ENCODE results near the gene MSH2.
"Not testable (repeated sequence)": the region's sequence is repeated elsewhere in the genome, so short reads cannot be mapped to it uniquely, and the experiment has no call there.

The MSH2 gene

DNA sequence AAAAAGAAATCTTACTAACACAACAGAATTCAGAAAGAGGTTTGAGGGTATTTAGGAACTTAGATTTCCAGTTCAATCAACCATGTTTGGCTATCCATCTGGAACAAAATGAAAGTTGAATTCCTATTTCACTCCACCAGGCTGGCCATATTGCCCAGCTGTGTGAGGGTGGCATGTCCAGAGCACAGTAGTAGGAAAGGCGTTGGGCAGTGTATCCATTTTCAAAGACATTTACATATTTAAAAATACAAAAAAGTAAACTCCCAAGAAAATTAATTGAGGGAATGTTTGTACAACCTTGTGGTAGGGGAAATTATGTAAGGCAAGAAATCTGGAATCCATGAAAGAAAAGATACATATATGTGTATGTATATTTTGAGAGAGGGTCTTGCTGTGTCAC, 21.5 kb upstream of the MSH2 start:
- Histone ChIP-seq H3K9ac (ENCODE audit: low read length) (no peak overlapping the region), H3K9me3 (ENCODE audit: control insufficient read depth, low read length) (no peaks in the 10 kb centered on the region), H3K27me3 (ENCODE audit: control insufficient read depth, insufficient read depth, low read length) (no peaks in the 10 kb centered on the region), H3K4me1 (ENCODE audit: control insufficient read depth, insufficient read depth, low read length) (no peaks in the 10 kb centered on the region), H3K4me3 (ENCODE audit: low read length) (no peak overlapping the region), H3K36me3 (ENCODE audit: control insufficient read depth, insufficient read depth, low read length) (no peaks in the 10 kb centered on the region)

DNA sequence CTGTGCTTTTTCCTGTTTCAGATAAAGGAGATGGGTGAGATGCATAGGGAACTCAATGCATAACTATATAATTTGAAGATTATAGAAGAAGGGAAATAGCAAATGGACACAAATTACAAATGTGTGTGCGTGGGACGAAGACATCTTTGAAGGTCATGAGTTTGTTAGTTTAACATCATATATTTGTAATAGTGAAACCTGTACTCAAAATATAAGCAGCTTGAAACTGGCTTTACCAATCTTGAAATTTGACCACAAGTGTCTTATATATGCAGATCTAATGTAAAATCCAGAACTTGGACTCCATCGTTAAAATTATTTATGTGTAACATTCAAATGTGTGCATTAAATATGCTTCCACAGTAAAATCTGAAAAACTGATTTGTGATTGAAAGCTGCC, 16.4 kb upstream of the MSH2 start:
- no peaks in the 10 kb centered on the region for H3K4me1 ChIP-seq (ENCODE audit: control insufficient read depth, insufficient read depth, low read length)
- no peak overlapping the region for H3K4me3 ChIP-seq (ENCODE audit: low read length)
- no peaks in the 10 kb centered on the region for H3K9me3 ChIP-seq (ENCODE audit: control insufficient read depth, low read length)
- no peaks in the 10 kb centered on the region for H3K36me3 ChIP-seq (ENCODE audit: control insufficient read depth, insufficient read depth, low read length)
- H3K9ac ChIP-seq (ENCODE audit: low read length) = no peak overlapping the region
- no peaks in the 10 kb centered on the region for H3K27me3 ChIP-seq (ENCODE audit: control insufficient read depth, insufficient read depth, low read length)

DNA sequence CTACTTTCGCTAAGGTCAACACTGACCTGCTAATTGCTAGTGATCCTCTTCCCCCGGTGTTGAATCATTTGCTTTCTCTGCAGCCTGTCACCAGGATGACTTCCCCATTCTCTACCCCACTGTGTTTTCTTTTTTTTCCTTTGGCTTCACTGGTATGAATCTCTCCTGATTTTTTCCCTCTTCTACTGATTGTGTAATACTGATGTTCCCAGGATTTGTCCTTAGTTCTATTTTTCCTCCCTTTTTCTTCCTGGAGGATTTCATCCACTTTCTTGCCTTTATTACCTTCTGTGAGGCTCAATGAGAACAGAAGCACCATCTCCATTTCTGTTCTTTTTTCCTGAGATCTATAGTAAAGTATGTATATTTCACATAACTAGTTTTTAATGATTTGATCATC, 14.1 kb upstream of the MSH2 start:
- H3K4me3 ChIP-seq (ENCODE audit: low read length) = no peak overlapping the region
- H3K9me3 ChIP-seq (ENCODE audit: control insufficient read depth, low read length) = no peaks in the 10 kb centered on the region
- H3K9ac ChIP-seq (ENCODE audit: low read length) = no peak overlapping the region
- no peaks in the 10 kb centered on the region for H3K27me3 ChIP-seq (ENCODE audit: control insufficient read depth, insufficient read depth, low read length)
- H3K36me3 ChIP-seq (ENCODE audit: control insufficient read depth, insufficient read depth, low read length) = no peaks in the 10 kb centered on the region
- H3K4me1 ChIP-seq (ENCODE audit: control insufficient read depth, insufficient read depth, low read length) = no peaks in the 10 kb centered on the region

DNA sequence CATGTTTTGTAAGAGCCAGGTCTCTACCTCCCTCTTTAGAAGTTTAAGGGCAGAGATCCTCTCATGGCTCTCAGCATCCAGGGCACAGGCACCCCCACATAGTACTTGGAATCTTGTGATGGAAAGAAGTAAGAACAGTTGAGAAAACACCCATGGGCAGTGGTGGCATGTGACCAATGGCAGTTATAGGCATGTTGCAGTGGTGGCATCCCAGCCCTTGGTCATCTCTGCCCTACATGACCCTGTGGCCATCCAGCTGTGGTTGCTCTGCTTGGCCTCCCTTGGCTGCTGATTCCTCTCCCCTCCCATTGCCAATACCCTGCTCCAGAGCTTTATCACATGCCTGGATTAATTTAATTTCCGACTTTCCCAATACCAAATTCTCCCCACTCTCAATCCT, 13.3 kb upstream of the MSH2 start:
- Histone ChIP-seq H3K4me1 (ENCODE audit: control insufficient read depth, insufficient read depth, low read length) (no peaks in the 10 kb centered on the region), H3K9ac (ENCODE audit: low read length) (no peak overlapping the region), H3K36me3 (ENCODE audit: control insufficient read depth, insufficient read depth, low read length) (no peaks in the 10 kb centered on the region), H3K27me3 (ENCODE audit: control insufficient read depth, insufficient read depth, low read length) (no peaks in the 10 kb centered on the region), H3K9me3 (ENCODE audit: control insufficient read depth, low read length) (no peaks in the 10 kb centered on the region), H3K4me3 (ENCODE audit: low read length) (no peak overlapping the region)

DNA sequence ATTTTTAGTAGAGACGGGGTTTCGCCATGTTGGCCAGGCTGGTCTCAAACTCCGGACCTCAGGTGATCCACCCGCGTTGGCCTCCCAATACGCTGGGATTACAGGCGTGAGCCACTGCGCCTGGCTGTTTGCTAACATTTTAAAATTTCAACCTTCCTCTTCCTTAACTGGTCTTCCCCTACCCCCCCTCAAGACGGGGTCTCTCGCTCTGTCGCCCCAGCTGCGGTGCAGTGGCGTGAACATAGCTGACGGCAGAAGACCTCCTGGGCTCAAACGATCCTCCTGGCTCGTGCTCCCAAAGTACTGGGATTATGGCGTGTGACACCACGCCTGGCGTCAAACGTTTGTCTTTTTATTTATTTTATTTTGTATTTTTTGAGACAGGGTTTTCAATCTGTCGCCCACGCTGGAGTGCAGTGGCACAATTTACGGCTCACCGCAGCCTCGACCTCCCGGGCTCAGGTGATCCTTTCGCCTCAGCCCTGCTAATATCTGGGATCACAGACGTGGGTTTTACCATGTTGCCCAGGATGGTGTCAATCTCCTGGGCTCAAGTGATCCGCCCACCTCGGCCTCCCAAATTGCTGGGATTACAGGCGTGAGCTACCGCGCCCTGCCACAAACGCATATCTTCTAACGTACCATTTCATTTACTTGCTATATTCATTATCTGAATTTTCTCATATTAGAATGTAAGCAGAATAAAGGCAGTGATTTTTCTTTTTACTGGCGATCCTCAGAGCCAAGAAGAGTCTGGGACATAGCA, 984 bp upstream of the MSH2 start:
- H3K4me1 ChIP-seq (ENCODE audit: control insufficient read depth, insufficient read depth, low read length) = peaks cover 8% of the 10 kb centered on the region
- no peaks in the 10 kb centered on the region for H3K36me3 ChIP-seq (ENCODE audit: control insufficient read depth, insufficient read depth, low read length)
- H3K9ac ChIP-seq (ENCODE audit: low read length) = peak overlapping the region; percentile 68
- H3K27me3 ChIP-seq (ENCODE audit: control insufficient read depth, insufficient read depth, low read length) = no peaks in the 10 kb centered on the region
- peak overlapping the region; percentile 57 for H3K4me3 ChIP-seq (ENCODE audit: low read length)
- no peaks in the 10 kb centered on the region for H3K9me3 ChIP-seq (ENCODE audit: control insufficient read depth, low read length)

DNA sequence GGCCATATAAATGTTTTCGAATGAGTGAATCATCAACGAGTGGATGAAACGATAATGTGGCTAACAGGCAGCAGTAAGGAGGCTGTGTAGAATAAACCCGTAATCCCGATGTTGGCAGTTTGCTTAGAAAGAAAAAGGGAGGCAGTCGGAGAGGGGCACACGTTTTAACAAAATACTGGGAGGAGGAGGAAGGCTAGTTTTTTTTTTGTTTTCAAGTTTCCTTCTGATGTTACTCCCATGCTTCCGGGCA, 476 bp upstream of the MSH2 start:
- Histone ChIP-seq H3K27me3 (ENCODE audit: control insufficient read depth, insufficient read depth, low read length) (no peaks in the 10 kb centered on the region), H3K36me3 (ENCODE audit: control insufficient read depth, insufficient read depth, low read length) (no peaks in the 10 kb centered on the region), H3K9me3 (ENCODE audit: control insufficient read depth, low read length) (no peaks in the 10 kb centered on the region), H3K4me3 (ENCODE audit: low read length) (peak overlapping the region; percentile 57), H3K9ac (ENCODE audit: low read length) (peak overlapping the region; percentile 68), H3K4me1 (ENCODE audit: control insufficient read depth, insufficient read depth, low read length) (peaks cover 8% of the 10 kb centered on the region)

DNA sequence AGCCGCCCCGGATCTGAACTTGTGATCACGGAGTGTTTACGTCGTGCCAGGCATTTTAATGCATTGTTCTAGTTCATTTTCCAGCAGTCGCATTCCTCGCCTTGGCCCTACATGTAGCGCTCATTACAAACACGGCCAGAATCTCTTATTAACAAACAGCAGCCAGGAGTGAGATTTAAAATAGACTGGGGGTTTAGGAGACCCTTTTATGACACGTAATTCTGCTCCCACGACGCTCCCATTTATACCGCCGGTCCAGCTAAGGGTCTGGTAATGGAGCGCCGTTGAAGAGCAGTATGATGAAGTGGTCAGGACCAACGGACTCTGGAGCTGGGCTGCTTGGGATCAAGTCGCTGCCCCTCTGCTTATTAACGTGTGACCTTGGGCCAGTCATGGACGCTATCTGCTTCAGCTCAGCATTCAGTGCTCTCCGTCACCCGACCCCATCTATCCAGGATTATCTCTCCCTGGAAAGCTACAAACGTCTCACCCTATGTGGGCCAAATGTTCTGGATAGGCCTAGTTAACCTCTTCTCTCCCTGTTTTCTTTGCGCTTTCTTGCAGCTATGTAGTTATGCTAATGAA, 745 bp downstream of the MSH2 start:
- Histone ChIP-seq H3K4me3 (ENCODE audit: low read length) (peak overlapping the region; percentile 57), H3K9me3 (ENCODE audit: control insufficient read depth, low read length) (no peaks in the 10 kb centered on the region), H3K27me3 (ENCODE audit: control insufficient read depth, insufficient read depth, low read length) (no peaks in the 10 kb centered on the region), H3K4me1 (ENCODE audit: control insufficient read depth, insufficient read depth, low read length) (peaks cover 8% of the 10 kb centered on the region), H3K36me3 (ENCODE audit: control insufficient read depth, insufficient read depth, low read length) (no peaks in the 10 kb centered on the region), H3K9ac (ENCODE audit: low read length) (peak overlapping the region; percentile 60)

DNA sequence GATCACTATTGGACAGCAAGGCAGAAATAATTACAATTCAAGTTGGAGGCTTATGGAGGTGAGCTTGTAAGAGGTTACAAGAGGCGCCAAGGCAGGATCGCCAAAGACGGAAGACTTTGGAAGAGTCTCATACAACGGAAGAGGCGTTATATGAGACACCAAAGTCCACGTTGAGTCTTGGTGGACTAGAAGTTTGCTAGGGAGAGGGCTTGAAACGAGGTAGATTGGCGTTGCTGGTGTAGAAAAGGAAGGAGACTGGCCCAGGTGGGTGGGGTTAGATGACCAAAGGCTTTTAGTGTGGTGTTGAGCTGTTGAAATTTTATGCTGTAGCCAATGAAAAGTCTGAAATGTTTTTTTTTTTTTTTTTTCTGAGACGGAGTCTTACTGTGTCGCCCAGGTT, 1.4 kb downstream of the MSH2 start:
- Histone ChIP-seq H3K4me1 (ENCODE audit: control insufficient read depth, insufficient read depth, low read length) (peaks cover 8% of the 10 kb centered on the region), H3K27me3 (ENCODE audit: control insufficient read depth, insufficient read depth, low read length) (no peaks in the 10 kb centered on the region), H3K4me3 (ENCODE audit: low read length) (peak overlapping the region; percentile 57), H3K36me3 (ENCODE audit: control insufficient read depth, insufficient read depth, low read length) (no peaks in the 10 kb centered on the region), H3K9me3 (ENCODE audit: control insufficient read depth, low read length) (no peaks in the 10 kb centered on the region), H3K9ac (ENCODE audit: low read length) (peak overlapping the region; percentile 60)

DNA sequence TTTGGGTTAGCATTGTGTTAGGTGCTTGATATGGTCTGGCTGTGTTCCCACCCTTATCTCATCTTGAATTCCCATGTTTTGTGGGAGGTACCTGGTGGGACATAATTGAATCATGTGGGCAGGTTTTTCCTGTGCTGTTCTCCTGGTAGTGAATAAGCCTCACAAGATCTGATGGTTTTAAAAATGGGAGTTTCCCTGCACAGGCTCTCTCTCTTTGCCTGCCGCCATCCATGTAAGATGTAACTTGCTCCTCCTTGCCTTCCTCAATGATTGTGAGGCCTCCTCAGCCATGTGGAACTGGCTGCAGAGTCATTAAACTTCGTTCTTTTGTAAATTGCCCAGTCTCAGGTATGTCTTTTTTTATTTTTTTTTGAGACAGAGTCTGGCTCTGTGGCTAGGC, 2.8 kb downstream of the MSH2 start:
- no peak overlapping the region for H3K4me3 ChIP-seq (ENCODE audit: low read length)
- H3K36me3 ChIP-seq (ENCODE audit: control insufficient read depth, insufficient read depth, low read length) = no peaks in the 10 kb centered on the region
- no peak overlapping the region for H3K9ac ChIP-seq (ENCODE audit: low read length)
- no peaks in the 10 kb centered on the region for H3K27me3 ChIP-seq (ENCODE audit: control insufficient read depth, insufficient read depth, low read length)
- H3K4me1 ChIP-seq (ENCODE audit: control insufficient read depth, insufficient read depth, low read length) = peaks cover 8% of the 10 kb centered on the region
- H3K9me3 ChIP-seq (ENCODE audit: control insufficient read depth, low read length) = no peaks in the 10 kb centered on the region

DNA sequence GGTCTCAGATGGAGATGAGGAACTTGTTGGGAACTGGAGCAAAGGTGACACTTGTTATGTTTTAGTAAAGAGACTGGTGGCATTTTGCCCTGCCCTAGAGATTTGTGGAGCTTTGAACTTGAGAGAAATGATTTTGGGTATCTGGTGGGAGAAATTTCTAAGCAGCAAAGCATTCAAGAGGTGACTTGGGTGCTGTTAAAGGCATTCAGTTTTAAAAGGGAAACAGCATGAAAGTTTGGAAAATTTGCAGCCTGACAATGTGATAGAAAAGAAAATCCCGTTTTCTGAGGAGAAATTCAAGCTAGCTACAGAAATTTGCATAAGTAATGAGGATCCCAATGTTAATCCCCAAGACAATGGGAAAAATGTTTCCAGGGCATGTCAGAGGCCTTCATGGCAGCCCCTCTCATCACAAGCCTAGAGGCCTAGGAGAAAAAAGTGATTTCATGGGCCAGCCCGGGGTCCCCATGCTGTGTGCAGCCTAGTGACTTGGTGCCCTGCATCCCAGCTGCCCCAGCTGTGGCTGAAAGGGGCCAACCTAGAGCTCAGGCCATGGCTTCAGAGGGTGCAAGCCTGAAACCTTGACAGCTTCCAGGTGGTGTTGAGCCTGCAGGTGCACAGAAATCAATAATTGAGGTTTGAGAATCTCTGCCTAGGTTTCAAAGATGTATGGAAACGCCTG, 3.8 kb downstream of the MSH2 start:
- not testable (repeated sequence) for H3K9ac ChIP-seq (ENCODE audit: low read length); H3K27me3 ChIP-seq (ENCODE audit: control insufficient read depth, insufficient read depth, low read length); H3K4me3 ChIP-seq (ENCODE audit: low read length); H3K9me3 ChIP-seq (ENCODE audit: control insufficient read depth, low read length); H3K4me1 ChIP-seq (ENCODE audit: control insufficient read depth, insufficient read depth, low read length); H3K36me3 ChIP-seq (ENCODE audit: control insufficient read depth, insufficient read depth, low read length)

DNA sequence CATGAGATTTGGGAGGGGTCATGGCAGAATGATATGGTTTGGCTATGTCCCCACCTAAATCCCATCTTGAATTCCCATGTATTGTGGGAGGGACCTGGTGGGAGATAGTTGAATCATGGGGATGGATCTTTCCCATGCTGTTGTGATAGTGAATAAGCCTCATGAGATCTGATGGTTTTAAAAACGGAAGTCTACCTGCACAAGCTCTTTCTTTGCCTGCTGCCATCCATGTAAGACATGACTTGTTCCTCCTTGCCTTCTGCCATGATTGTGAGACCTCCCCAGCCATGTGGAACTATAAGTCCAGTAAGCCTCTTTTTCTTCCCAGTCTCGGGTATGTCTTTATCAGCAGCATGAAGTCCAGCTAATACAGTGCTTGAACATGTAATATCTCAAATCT, 5.0 kb downstream of the MSH2 start:
- H3K36me3 ChIP-seq (ENCODE audit: control insufficient read depth, insufficient read depth, low read length); H3K9me3 ChIP-seq (ENCODE audit: control insufficient read depth, low read length); H3K27me3 ChIP-seq (ENCODE audit: control insufficient read depth, insufficient read depth, low read length); H3K4me3 ChIP-seq (ENCODE audit: low read length); H3K4me1 ChIP-seq (ENCODE audit: control insufficient read depth, insufficient read depth, low read length); H3K9ac ChIP-seq (ENCODE audit: low read length): not testable (repeated sequence)

DNA sequence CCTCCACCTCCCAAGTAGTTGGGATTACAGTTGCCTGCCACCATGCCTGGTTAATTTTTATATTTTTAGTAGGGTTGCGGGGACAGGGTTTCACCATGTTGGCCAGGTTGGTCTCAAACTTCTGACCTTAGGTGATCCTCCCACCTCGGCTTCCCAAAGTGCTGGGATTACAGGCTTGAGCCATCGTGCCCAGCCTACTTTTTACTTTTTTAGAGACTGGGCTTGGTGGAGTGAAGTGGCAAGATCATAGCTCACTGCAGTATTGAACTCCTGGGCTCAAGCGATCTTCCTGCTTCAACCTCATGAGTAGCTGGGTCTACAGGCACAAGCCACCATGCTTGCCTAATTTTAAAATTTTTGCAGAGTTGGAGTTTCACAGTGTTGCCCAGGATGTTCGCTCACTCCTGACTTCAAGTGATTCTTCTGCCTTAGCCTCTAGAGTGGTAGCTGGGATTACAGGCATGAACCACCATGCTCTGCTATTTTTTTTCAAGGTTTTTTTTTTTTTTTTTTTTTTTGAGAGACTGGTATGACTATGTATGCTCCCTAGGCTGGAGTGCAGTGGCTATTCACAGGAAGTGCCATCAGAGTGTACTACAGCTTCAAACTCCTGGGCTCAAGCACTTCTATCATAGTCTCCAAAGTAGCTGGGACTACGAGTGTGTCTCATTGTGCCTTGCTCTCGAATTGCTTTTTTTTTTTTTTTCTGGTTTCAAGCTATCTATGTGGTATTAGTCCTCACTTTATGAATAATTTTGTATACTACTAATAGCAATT, 11.9 kb downstream of the MSH2 start:
- Histone ChIP-seq H3K9ac (ENCODE audit: low read length) (no peak overlapping the region), H3K4me1 (ENCODE audit: control insufficient read depth, insufficient read depth, low read length) (no peaks in the 10 kb centered on the region), H3K27me3 (ENCODE audit: control insufficient read depth, insufficient read depth, low read length) (no peaks in the 10 kb centered on the region), H3K4me3 (ENCODE audit: low read length) (no peak overlapping the region), H3K9me3 (ENCODE audit: control insufficient read depth, low read length) (no peaks in the 10 kb centered on the region), H3K36me3 (ENCODE audit: control insufficient read depth, insufficient read depth, low read length) (no peaks in the 10 kb centered on the region)
